ENCODE data around the gene HAGH.

The HAGH gene

DNA sequence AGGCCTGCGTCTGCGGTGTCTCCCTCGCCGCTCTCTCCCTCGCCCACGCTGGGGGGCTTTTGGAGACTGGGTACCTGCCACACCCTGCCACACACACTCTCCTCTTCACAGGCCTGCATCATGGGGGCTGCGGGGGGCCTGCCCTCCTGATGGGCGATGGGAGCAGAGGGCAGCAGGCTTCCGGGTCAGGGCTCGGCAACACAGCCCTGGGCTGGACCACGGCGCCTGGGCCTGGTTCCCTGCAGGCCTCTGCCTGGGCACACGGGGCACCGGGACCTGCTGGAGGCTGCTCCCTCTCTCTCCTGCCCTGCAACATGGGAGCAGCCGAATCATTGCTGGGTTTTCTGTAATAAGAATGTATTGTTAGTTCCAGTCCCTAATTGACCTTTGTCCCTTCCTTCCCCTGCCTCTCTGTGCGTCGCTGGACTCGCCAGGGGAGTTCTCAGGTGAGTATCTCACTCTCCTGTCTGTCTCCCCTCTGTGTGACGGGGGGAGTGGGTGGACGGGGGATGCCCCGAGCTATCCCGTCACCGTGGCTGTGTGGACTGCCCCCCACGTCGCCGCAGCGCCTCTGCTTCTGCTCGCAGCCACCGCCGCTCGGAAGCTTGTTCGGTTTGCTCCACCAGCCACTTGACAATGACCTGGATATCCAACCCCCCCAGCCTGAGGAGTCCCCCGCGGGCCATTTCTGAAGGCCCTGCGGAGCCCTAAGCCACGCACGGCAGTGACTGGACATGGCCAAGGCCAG is 68.7 kb downstream of the HAGH start:
- Histone ChIP-seq H3K4me3 (ENCODE audit: extremely low read depth, insufficient read depth, low read length, poor library complexity, severe bottlenecking) (no peak overlapping the region), H3K9me3 (ENCODE audit: control insufficient read depth, low read length) (no peaks in the 10 kb centered on the region), H3K4me1 (ENCODE audit: control insufficient read depth, insufficient read depth, low read length, poor library complexity, severe bottlenecking) (no peaks in the 10 kb centered on the region), H3K36me3 (ENCODE audit: control insufficient read depth, insufficient read depth, low read length) (peaks cover 41% of the 10 kb centered on the region), H3K27ac (ENCODE audit: low read depth, low read length, severe bottlenecking) (no peak overlapping the region)
- WGBS, 2 experiments (ENCODE audit: insufficient coverage in 2 of 2), result 94 to 95% methylated on average over 28 to 33 of the region's 37 CpGs

All from mesodermal cell (in vitro differentiated cells).